GM12874 (cell line): Measurements from ENCODE around the gene CSTB.

ENCODE experiments used
- TF ChIP-seq, protein P1 (sequence below): IDR thresholded peaks from 2 replicates; pipeline ENCODE4 v1.5.1; 2011; ENCODE audit warnings: low read depth, mild to moderate bottlenecking, control low read depth, low read length, moderate library complexity; ENCODE audit not compliant: insufficient read depth

Gene CSTB

DNA sequence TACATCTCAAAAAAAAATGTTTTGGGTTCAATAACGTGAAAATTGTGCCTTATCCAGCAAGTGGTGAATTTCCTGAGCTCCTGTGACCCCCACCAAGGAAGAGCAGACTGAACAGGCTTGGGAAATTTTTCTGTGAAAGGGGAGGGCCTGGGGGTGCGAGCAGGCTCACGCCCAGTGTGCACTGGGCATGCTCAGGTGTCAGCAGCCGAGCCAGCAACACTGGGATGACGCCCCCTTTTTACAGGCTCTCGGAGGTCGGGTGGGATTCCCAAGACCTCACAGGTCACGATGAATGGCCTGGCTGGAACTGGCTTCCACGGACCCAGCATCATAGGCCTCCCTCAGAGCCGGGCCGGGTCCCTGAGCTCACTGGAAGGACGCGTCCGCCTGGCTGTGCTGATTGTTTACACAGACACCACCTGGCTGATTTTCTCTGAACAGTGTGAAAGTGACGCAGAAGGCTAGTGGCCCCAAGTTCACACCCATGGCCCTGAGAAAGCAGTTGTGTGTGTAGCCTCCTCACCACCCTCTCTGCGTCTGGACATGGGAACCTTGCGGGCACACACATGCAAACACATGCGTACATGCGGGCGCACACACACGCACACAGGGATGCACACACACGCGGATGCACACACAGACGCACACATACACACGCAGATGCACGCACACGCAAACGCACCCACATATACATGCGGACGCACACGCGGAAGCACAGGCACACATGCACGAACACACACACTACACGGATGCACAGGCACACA lies 9.2 kb downstream of the CSTB start:
- TF ChIP-seq, protein P1, sequence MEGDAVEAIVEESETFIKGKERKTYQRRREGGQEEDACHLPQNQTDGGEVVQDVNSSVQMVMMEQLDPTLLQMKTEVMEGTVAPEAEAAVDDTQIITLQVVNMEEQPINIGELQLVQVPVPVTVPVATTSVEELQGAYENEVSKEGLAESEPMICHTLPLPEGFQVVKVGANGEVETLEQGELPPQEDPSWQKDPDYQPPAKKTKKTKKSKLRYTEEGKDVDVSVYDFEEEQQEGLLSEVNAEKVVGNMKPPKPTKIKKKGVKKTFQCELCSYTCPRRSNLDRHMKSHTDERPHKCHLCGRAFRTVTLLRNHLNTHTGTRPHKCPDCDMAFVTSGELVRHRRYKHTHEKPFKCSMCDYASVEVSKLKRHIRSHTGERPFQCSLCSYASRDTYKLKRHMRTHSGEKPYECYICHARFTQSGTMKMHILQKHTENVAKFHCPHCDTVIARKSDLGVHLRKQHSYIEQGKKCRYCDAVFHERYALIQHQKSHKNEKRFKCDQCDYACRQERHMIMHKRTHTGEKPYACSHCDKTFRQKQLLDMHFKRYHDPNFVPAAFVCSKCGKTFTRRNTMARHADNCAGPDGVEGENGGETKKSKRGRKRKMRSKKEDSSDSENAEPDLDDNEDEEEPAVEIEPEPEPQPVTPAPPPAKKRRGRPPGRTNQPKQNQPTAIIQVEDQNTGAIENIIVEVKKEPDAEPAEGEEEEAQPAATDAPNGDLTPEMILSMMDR, result no peak

GRCh38 chr21:43764576-43765495 lies 11.3 kb downstream of the CSTB start:
- TF ChIP-seq, protein P1, result no peak

GRCh38 chr21:43763901-43764523 lies 12.1 kb downstream of the CSTB start:
- TF ChIP-seq, protein P1, result no peak

DNA sequence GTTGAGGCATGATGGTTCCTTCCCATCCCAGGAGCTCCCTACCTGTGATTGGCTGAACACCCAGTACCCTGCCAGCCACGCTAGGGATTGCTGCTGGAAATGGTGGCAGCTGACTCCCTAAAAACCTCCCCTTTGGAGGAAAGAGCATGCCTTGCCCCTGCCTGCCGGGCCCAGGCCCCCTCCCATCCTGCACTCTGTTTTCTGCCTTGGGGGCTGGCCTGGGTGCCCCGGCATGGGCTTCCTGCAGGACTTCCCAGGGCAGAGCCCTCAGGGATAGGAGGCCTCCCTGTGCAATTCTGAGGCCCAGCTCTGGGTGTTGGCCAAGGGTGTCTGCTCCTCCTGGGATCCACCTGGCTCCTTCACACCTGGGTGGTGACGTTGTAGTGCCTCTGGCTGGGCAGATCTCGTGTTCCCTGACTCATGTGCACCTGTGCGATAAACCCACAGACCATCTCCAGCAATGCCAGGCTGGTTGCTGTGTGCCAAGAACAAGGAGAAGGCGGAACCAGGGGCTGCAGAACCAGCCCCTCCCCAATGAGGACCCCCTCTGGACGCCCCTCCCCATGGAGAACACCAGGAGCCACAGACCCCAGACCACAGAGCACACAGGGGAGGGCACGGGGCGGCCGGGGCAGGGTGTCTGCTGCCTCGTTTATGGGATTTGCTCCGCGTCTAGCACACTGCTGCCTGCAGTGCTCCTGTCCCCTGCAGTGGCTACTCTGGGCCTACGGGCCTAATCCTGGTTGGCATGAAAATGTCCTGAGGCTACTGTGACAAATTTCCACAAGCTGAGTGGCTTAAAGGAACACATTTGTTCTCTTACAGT lies 13.6 kb downstream of the CSTB start:
- TF ChIP-seq, protein P1, result no peak

DNA sequence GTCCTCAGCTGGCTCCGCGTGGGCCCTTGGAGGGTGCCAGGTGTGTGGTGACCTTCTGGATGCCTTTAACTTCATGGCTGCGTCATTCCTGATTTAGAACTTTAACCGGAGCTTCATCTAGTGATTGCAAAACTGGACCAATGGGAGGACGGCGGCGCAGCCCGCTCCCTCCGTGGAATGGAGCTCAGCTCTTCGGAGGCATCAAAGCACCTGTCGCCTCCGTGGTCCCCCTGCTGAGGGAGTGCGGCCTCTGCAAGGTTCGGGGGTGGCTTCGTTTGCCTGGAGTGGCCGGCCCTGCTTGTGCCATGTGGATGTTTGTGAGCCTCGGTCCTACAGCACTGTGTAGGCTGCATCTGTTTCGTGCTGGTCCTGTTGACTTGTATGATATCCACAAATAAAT lies 14.2 kb downstream of the CSTB start:
- TF ChIP-seq, protein P1, result no peak

DNA sequence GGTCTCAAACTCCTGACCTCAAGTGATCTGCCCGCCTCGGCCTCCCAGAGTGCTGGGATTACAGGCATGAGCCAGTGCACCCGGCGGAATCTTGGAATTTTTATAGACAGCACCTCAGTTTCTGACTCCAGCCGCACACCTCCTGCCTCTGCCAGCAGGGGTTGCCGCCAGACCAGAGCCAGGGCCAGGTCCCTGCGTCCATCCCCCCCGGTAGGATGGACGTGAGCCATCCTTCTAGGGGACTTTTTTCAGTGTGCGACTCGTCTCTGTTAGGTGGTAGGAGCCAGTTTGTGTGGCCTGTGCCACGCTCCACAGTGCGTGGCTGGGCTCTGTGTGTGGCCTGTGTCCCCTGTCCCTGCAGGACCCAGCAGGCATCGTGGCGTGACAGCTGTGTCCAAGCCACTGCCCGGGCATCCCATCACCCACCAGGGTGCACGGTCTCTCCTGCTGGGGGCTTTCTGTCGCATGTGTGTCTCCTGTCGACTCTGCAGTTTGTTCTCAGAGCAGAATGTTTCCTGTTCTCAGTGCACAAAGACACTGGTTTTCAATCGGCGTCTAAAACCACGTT lies 15.6 kb downstream of the CSTB start:
- TF ChIP-seq, protein P1, result no peak
